HG03280 (cell line): ENCODE data around the gene NFIA.

Source experiments
- ATAC-seq: cut with Tn5 transposase; IDR thresholded peaks from one replicate; pipeline ENCODE4 v1.9.1; 2021; ENCODE audit warnings: mild to moderate bottlenecking, moderate library complexity; ENCODE audit not compliant: unreplicated experiment

The NFIA gene

GRCh38 chr1:61207416-61207815 is 125.1 kb downstream of the NFIA start:
- no peak for ATAC-seq

DNA sequence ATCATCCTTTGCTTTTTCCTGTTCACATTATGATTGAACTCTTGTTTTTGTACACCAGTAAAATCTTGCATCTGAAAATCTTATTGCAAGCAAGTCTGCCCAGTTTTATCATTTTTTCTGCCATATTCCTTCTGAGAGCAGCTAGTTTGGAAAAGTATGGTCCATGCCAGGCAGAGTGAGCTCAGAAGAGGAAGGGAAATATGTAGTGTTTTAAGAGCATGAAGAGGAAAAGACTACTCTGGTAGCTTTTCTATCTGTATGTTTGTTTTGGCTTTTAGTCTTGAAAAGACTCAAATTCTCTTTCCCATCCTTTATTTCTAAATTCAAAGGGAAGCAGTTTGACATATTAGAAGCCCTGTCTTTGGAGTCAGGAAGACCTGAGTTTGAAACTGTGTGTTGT is 125.8 kb downstream of the NFIA start:
- no peak for ATAC-seq

GRCh38 chr1:61208831-61209230 is 126.5 kb downstream of the NFIA start:
- no peak for ATAC-seq

DNA sequence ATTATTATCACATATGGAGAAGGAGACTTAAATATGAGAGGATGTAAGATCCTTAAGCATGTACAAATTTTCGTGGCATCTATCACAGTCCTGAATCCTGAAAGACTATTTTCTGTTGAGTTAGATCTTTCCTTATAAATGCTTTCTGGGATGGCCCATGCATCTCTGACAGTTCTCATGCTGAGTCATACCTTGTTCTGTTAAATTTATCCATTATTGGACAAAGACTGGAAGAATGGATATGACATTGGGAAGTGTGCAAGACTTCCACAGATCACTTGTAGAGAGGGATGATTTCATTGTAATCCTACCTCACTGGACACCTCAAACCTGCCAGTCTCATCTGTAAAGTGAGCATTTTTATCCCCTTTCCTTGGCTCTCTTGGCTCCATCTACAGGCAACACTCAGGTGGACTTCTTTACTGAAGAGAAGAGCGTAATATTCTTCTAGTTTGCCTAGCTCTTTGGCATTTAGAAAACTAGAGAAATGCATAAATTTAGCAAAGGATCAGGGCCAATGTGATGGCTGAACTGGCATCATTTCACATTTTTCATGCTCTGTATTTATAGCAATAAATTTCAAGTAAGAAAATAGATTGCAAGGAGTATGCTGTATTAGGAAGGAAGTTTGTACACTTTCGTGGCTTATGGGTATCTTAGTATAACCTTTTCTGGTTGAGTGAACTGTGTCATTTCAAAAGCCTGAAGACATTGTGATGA is 128.2 kb downstream of the NFIA start:
- no peak for ATAC-seq

DNA sequence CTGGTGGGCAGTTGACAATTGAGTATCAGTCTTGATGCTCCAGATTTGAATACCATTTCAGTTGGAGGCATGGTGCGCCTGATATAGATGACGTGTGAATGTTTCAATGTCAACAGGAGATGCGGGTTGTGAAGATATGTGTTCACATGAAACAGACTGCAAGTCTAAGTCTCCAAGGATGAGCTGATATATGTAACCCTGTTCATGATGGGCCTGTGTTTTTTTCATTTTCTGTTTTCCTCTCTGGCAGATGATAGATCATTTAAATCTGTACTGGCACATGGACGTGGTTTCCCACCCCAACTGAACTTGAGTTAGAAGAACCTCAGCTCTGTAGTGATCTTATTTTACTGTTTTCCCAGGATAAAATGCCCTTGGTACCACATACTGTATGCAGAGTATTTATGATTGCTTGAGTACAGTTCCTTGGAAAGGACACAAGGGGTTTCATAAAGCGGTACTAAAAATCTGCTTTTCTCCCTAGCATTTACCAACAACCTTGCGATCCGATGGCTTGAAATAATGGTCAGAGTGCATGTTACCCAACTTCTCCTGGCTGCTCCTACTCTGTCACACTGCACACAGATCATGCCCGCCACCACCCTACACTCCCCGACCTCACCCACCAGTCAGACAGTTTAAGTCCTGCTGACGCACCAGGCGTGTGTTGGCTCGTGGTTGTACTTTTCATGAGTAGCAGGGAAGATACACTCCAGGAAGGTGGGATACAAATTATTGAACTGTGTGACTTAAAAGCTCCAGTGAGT is 131.1 kb downstream of the NFIA start:
- no peak for ATAC-seq

DNA sequence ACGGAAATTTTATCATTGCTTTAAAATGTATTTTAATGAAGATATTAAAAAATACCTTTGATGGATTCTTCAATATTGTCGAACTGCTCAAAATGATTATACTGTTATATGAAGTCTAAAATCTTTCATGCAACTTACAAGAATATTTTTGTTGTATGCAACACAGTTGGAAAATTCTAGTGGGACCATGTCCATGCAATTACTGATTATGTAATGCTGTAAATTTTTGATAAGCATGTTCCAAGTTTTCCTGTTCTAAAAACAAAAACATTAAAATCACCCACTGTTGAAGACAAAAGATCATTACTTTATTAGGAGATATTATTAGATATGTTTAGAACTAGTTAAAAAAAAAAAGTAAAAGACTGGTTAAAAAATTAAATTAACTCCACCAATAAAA is 132.8 kb downstream of the NFIA start:
- no peak for ATAC-seq

DNA sequence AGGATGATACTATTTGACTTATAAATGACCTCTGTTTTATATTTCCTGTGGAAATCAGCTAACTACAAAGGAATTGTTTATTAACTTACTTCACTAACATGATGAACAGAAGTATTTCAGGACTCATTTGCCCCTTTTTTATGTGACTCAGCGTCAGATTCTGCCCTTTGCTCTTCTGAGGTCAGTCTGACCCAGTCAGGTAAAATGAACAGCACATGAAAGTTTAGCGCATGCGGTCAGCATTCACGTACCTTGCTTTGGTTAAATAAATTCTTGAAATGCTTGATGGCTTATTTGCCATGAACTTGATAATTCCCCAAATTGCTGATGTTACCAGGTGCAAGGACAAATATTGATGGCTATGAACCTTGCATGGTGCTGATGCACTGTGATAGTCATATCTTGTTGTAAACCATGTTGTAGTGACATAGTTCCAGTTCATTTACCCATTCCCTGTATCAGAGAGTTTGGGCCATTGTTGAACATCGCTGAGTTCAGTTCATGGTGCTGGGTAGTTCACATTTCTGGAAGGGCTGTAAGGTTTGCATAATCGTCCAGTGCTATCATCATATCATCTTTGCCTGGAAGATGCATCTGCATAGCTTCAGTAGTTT is 133.4 kb downstream of the NFIA start:
- no peak for ATAC-seq

GRCh38 chr1:61220536-61220935 is 138.2 kb downstream of the NFIA start:
- no peak for ATAC-seq

- ATAC-seq = no peak
These were observed 139.3 kb downstream of the NFIA start for GRCh38 chr1:61221642-61222041.

DNA sequence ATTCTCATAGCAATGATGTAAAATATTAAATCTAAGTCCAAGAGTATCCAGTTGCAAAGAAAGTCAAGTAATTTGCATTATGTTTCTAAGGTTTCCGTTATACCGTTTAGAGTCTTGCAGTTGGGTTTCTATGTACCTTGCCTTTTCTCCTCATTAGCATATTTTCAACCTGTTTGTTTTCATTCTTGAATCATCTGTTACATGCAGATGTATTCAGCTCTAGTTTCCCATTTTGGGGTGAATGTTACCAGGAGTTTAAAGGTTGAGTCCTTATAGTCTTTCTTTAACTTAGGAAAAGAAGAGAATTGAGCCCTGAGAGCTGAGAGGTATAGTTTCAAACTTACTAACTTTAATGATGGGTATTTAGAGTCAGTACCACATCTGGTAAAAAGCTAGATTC is 139.9 kb downstream of the NFIA start:
- ATAC-seq = no peak

GRCh38 chr1:61223140-61223539 is 140.8 kb downstream of the NFIA start:
- no peak for ATAC-seq

DNA sequence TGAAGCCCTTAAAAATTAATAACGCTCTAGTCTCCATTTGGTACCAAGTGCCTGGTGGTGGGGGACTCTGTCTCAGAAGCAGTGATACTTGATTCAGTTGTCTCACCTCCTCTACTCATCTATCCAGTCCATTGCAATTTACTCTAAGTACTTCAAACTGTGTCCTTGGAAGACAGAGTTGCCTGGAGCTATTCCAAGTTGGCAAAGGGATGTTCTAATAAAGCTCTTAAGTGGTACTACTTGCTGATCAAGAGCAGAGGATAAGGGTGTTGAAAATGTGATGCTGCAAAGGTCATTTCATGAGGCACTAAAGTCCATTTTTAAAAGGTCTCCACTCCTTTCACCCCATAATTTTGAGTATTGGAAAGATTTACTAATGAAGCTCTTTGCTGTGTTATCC is 142.2 kb downstream of the NFIA start:
- no peak for ATAC-seq

- no peak for ATAC-seq
These were observed 143.1 kb downstream of the NFIA start for GRCh38 chr1:61225478-61225877.

DNA sequence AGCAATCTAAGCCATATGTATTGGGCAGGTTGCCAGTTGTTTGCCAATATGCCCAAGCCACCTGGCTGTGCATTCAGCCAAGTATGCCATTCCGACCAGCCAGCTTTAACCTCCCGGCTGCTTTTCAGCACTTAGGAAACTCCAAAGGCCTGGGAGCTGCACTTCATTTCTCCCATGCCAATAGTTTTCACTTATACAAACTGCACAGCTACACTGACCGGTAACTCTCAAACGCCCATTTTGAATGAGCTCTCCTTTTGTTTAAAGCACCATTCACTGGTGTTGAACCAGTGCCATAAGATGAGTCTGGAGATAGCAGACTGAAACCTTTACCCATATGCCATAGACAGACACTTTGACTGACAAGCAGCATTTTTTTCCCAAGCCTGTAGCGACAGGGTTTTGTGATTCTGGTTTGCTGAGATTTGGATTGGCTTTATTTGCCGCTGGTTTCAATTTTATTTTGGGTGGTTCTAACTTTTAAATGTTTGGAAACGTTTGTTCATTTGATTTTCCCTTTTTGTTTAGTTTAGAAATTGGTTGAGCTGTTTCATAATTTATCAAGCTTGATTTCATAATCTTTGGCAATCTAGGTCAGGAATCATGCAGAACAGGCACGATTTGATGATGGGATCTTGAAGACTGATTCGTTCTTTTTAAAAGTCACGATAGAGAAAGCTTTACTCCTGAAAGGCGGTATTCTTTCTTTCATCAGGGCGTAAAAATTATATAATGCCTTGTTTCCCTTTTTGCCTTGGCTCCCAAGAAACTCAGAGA is 144.6 kb downstream of the NFIA start:
- ATAC-seq = no peak

DNA sequence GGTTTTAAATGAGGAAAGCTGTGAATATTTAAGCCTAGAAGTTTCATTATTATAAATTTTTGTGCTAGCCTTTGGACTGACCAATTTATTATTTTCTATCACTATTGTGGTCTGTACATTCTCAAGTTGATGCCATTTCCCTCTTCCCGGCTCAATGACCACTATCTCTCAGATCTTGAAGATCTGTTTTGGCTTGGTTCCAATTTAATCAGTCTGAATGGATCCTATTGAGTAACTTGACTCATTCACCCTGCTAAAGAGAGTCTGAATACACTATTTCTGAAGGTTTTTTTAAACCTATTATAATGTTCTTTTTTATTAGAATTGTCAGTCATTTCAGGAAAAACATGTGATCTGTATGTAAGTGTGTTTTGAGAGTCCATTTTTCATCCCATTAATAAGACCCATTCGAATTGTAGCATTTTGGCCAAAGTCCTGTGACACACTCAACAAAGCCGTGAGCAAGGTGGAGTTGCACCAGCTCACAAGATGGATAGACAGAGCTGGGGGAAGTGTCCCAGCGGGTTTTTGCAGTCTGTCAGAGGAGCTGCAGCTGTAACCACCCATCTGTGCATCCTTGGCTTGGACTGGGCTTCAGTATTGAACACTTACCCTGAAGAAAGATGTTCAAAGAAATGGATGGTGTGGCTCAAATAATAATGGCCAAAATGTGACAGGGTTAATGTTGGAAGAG is 145.6 kb downstream of the NFIA start:
- ATAC-seq = no peak

DNA sequence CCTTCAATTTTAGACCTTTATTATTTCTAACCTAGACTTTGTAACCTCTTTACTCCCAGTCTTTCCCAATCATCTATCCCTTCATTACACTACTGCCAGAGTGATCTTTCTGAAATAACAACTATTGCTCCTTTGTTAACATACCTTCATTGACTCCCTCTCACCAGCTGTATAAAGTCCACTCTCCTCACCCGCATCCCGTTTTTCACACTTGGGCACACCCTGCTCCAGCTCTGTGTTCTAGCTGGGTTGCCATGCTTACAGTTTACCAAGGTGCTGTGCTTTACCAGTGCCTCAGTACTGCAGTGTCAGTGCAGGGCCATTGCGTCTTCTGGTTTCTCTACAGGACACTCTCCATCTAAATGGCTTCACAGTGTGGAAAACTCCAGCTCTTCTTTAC is 148.2 kb downstream of the NFIA start:
- ATAC-seq = no peak

- ATAC-seq = no peak
These were observed 149.4 kb downstream of the NFIA start for GRCh38 chr1:61231795-61232194.

GRCh38 chr1:61233121-61233660 is 150.8 kb downstream of the NFIA start:
- ATAC-seq = no peak

DNA sequence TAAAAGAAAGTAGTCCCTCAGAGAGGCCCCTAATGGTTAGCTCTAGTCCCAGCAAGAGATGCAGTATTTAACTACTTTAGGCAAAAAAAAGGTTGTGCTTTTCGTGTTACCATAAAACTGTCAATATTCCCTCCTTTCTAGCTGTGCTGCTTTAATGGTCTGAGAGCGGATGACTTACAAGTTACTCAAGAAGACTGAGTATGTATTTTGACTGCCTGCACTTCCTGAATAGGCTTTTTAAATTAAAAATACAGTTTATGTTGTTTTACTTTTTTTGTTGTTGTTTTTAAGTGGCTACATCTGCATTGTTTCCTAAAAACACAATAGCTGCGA is 152.2 kb downstream of the NFIA start:
- ATAC-seq = no peak

- no peak for ATAC-seq
These were observed 154.8 kb downstream of the NFIA start for GRCh38 chr1:61237147-61237546.
